GM21786 (cell line): ENCODE measurements around the gene FAM184B.
"Not testable (repeated sequence)": the region's sequence is repeated elsewhere in the genome, so short reads cannot be mapped to it uniquely, and the experiment has no call there.

Source experiments
- ATAC-seq: cut with Tn5 transposase; IDR thresholded peaks from one replicate; pipeline ENCODE4 v1.9.1; 2021; ENCODE audit not compliant: unreplicated experiment

FAM184B gene

DNA sequence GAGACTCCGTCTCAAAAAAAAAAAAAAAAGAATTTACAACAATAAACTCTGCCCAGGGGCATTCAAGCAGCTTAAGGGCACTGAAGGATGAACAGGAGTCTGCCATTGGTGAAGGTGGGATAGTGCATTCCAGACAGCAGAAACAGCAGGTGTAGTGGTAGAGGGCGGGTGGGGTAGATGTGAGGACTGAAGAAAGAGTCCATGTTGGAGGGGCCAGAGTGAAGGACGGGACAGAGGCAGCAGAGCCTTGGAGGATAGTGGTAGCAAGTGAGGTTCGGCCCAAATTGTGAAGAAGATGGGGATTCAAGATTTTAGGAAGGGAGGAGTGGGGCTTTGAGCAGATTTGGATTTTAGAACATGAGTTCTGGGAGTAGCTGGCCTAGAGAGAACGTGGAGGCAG lies 91.3 kb downstream of the FAM184B start:
- ATAC-seq, result no peak

DNA sequence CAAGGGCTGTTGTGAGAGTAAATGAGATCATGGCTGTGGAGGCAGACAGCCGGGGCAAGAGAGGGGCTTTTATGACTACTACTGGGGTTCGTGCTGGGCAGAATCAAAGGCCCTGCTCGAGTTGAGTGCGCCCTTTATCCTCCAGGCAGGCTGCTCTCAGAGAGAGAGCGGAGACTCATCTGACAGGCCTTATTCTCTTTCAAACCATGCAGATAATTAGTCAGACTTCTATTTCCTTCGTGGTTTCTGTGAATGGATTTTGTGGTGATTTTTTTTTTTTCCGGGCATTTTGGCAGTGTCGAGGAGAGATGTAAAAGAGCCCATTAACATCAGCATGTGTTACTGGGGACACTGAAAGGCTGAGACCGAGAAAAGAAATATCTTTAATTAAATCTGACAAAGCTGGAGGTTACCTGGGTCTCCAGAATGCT lies 93.4 kb downstream of the FAM184B start:
- ATAC-seq, result no peak

DNA sequence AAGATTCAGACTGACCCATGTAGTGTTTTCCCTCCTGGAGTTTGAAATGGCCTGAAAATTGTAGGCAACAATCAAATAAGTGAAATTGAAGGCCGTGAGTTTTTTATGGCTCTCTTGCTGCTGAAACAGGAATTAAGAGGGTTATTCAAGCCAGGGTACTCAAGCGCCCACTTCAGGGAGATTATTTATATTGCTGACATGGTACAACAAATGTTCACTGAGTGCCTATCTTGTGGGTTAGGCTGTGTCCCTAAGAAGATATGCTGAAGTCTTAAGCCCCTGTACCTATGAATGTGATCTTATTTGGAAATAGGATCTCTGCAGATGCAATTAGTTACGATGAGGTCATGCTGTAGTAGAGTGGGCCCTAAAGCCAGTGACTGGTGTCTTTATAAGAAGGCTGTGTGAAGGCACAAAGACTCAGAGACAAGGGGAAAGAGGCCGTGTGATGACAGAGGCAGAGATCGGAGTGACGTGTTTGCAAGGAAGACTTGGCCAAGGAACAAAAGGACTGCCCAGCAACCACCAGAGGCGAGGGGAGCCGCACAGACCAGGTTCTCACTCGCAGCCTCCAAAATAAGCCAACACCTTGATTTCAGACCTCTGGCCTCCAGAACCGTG lies 94.1 kb downstream of the FAM184B start:
- ATAC-seq, result no peak

DNA sequence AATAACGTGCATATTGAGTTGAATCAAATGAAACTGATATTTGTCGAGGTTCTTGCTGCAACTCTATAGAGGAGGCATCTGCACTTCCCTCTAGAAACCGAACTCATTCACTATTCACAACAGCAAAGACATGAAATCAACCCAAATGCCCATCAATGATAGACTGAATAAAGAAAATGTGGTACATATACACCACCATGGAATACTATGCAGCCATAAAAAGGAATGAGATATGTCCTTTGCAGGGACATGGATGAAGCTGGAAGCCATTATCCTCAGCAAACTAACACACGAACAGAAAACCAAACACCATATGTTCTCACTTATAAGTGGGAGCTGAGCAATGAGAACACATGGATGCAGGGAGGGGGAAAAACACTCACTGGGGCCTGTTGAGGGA lies 96.8 kb downstream of the FAM184B start:
- ATAC-seq, result not testable (repeated sequence)

DNA sequence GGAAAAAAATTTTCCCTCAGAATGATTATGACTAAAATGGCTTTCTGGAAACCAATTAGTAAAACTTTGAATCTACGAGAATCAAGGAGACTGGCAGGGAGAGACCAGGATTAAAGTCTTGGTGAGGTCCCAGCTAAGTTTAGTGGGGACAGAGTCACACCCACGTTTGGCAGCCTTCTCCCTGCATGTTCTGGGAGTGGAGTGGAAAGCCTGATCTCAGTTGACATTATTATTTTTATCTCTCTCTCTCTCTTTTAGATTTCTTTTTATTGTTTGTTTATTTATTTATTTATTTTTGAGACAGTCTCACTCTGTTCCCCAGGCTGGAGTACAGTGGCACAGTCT lies 99.2 kb downstream of the FAM184B start:
- ATAC-seq, result no peak

DNA sequence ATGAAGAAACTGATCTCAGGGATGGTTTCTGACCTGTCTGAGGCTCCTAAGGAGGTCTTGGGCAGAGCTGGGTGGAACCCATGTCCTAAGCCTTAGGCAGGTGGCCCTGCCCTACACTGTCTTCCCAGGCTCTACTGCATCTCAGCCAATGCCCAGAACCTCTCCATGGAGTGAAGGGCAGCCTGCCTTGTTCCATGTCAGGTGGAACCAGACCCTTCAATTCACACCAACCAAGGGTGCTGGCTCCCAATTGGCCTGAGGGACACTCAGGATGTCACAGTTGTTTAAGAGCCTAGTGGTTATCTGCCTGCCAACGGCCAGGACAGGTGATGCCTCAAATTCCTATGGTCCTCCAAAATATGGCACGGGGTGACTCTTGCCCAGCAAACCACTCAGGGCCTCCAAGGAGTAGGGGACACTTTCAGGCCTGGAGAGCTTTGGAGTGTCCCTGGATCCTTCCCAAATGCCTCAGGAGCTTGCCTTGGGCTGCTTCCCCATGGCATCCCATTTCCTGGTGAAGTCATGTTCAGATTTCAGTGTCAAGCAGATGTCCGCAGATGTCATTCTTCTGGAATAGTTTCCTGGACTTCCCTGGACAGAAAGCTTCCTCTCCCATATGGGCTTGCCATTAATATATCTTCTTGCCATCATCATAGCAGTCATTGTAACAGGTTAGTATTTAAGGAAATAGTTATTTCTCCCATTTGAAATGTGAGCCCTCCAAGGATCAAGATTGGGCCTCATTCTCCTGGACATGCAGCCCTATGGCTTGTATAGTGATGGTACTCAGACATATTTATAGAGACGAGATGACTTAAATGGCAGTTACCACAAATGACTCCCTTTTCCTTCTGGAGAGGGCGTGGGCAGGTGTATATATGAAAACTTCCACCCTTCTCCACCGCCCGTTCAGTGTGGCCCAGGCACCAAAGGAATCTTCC lies 99.9 kb downstream of the FAM184B start:
- no peak for ATAC-seq

DNA sequence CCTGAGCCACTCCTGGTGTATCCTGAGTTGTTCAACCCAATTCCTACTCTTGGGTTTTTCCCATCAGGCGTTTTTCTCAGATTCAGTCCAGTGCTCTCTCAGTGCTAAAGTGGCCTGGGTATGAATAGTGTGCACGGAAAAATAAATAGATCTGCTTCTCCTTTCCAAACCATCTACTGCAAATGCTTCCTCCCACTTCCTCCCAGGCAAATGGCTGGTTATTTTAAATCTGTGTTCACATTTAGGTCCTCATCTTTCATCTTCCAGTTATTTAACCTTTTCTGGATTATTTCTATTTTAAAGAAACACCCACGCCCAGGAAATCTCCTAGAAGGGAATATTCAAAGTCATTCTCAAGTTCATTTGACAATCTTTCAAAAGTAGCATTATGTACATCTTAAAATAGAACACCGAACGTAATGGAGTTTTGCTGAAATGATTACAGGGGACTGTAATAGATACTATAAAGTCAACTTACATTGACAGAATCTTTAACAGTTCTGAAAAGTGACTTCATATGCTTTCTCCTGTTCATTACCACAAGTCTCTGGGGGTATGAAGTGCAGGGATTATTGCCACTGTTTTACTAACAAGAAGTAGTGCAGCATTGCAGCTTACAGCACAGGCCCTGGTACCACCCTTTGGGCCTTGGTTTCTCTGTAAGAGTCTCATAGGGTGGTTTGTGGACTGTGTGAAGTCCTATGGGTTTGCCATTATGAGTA lies 100.7 kb downstream of the FAM184B start:
- no peak for ATAC-seq

DNA sequence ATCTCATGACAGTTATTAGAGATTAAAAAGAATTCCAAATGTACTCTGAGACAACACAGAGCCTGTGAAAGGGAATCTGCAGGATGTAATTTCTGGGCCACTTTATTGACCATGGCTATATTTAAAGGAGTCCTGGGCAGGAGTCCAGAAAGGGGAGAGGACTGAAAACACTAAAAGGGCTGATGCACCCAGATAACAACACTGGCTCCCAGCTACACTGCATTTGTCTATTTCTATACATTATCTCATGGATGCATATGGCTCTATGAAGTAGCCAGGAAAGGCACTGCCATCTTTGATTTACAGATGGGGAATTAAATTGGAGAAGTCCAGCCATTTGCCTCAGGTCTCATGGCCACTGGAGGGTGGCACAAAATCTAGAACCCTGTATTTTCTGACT lies 111.0 kb downstream of the FAM184B start:
- ATAC-seq, result no peak

DNA sequence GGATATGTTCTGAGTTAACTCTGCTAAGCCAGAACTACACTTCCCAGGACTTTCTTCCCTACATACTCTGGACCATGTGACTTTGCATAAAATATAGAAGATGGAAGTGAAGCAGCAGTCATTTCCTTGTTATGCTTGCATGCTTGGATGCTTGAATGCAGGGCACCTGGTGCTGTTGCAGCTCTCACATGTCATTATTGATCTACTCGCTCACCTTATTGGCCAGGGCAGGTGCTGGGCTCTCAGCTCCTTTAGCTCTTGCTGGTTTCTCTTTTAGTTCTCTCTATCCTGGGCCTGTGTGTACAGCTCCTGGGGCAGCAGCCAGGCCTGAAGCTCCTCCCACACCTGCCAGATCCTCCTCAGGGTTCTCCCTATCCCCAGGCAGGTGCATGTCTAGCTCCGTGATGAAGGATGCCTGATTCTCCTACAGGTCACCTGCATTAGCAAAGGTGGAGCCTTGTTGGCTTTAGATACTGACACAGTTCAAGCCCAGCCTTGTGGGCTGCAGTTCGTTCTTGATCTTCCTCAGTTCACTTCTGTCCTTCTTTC lies 113.7 kb downstream of the FAM184B start:
- no peak for ATAC-seq

DNA sequence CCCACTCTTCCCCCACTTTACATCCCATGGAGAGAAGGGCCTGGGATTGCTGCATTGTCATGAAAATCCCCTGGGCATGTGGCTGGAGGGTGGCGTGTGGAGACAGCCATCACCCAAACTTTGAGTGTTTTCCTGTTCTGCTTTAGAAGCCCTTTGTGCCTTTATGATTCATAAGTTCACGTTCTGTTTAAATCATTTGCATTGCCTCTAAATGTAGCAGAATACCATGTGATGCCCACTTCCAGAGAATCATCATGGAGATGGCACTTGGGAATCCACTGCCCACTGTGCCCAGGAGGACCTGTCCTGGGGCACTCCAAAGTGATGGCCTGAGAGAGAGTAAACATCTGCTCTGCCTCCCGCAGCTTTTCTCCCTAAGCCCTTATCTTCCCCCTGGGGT lies 114.2 kb downstream of the FAM184B start:
- ATAC-seq, result no peak

DNA sequence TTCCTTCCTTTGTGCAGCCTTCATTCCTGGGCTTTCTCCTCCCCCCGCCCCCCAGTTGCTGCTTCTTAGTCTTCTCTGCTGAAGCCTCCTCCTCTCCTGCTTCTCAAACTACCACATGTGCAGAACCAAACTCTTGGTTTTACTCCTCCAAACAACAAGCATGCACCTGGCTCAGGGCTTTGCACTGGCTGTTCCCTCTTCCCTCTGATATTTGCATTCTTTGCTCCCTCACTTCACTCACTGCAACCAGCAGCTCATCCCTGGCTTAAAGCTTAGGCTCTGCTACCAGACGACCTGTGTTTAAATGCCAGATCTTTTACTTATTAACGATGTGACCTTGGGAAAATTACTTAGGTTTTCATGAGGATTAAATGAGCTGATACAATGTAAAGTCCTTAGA lies 115.6 kb downstream of the FAM184B start:
- ATAC-seq, result no peak

DNA sequence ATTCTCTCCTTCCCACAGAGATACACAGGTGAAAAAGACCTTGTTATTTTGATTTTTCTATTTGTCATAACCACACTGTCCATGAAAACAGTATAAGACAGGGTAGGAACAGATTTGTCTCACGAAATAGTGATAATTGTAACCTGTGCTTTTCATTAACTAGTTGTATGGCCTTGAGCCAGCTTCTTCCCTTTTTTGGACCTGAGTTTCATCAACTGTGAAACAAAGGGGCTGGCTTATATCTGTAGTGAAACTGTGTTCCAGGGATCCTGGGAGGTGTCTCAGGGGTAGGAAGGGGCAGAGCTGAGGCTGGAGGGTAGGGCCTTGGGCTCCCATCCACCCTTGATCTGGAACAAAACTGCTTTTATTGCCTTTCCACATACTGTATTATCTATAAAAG lies 116.1 kb downstream of the FAM184B start:
- no peak for ATAC-seq

DNA sequence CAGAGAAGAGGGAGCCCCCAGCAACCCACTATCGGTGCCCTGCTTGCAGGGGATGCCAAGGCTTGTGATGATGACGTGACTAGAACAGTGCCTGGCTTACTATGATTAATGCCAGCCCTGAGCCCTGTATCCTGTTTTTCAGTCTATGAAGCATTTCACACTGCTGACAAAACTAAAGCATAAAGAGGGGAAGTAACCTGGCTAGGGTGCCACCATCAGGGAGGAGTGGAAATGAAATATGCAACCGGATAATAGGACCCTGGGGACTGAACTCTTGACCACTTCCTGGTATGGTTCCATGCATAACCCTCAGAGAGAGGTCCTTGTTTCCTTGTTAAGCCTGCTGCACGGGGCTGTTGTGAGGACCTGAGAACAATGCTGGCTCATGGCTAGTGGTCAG lies 116.7 kb downstream of the FAM184B start:
- ATAC-seq, result peak; percentile 95

DNA sequence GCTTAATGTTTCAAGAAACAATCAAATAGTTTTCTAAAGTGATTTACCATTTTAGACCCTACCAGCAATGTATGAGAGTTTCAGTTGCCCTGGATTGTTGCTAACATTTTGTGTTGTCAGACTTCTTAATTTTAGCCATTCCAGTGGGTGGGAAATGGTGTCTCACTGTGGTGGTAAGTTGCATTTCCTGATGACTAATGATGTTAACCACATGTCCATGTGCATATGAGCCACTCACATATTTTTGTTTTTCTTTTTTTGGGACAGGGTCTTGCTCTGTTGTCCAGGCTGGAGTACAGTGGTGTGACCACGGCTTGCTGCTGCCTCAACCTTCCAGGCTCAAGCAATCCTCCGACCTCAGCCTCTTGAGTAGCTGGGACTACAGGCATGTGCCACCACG lies 118.7 kb downstream of the FAM184B start:
- ATAC-seq, result no peak

DNA sequence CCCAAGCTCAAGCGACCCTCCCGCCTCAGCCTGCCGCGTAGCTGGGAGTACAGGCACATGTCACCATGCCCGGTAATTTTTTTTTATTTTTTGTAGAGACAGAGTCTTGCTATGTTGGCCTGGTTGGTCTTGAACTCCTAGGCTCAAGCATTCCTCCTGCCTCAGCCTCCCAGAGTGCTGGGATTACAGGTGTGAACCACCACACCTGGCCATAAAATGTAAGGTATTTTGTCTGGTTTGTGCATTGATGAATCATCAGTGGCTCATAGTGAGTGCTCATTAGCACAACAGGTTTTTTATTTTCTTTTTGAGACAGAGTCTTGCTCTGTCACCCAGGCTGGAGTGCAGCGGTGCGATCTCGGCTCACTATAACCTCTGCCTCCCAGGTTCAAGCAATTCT lies 122.2 kb downstream of the FAM184B start:
- ATAC-seq, result not testable (repeated sequence)

DNA sequence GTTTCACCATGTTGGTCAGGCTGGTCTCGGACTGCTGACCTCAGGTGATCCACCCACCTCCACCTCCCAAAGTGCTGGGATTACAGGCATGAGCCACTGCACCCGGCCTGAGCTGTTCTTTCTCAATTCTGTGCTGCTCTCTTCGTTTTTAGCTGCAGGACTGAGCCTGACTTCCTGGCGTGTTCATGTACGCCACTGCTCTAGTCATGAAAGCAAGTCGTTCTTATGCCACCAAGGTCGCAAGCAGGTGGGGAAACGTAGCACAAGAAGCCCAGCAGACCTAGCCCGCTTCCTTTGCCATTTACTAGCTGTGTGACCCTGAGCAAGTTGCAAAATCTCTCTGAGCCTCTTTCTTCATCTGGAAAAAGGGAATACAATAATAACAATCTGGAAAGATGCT lies 123.6 kb downstream of the FAM184B start:
- ATAC-seq, result no peak

DNA sequence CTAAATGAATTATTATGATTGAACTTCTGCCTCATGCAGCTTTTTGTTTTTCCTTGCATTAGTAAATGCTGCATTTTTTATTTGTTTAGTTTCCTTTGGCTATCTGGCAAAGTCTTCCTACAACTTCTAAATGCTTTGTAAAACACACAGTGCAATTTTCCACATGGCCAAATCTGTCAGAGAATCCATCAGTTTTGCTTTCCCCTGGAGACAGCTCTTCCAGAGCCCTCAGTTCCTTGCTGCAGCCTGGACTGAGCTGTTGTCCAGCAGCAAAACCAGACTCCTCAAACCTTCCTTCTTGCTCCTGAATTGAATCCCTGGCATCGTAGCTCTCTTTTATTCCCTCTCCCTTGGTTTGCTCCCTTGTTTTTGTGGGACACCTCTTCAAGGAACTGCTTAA lies 124.3 kb downstream of the FAM184B start:
- no peak for ATAC-seq

DNA sequence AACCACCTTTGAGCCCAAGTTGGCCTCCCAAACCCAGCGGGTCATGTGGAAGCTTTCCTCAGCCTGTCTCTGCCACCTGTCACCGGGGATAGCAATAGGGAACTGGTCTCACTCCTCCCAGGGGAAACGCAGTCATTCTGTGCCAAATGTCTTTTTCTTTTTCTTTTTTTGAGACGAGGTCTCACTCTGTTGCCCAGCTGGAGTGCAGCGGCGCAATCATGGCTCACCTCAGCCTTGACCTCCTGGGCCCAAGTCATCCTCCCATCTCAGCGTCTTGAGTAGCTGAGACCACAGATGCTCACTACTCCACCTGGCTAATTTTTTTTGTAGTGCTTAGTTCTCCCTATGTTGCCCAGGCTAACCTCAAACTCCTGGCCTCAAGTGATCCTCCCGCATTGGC lies 126.7 kb downstream of the FAM184B start:
- no peak for ATAC-seq

DNA sequence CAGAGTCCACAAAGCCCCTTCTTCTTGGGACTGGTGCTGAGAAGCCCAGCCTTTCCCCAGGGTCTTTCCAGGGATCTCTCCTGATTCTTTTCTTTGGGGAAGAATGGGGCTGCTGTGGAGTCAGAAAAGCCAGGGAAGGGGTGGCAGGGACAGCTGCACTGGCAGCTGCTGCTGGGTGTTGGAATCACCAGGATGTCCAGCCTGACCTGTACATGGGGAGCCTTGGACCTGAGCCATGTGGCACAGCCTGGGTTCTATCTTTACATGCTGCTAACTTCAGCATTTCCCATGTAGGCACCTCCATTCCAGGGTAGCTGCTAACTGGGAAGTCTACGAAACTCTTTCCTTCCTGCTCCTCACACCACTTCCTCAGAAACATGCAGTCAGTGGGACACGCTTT lies 131.0 kb downstream of the FAM184B start:
- no peak for ATAC-seq

DNA sequence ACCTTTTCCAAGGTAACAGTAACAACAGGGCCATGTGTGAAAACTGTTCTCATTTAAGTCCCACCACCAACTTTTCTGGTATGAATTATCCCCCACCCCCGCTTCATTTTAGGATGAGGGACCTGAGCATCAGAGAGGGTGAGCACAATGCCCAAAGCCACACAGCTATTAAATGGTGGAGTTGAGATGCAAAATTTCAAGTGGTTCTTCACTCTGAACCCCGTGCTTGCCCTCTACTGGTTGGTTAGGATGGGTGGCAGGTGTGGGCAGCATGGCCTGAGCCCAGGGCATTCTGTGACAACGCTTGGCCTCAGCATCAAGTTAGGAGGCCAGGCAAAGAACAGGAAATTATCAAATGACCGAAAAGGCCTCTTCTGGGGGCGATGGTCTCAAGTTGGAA lies 133.5 kb downstream of the FAM184B start:
- no peak for ATAC-seq

DNA sequence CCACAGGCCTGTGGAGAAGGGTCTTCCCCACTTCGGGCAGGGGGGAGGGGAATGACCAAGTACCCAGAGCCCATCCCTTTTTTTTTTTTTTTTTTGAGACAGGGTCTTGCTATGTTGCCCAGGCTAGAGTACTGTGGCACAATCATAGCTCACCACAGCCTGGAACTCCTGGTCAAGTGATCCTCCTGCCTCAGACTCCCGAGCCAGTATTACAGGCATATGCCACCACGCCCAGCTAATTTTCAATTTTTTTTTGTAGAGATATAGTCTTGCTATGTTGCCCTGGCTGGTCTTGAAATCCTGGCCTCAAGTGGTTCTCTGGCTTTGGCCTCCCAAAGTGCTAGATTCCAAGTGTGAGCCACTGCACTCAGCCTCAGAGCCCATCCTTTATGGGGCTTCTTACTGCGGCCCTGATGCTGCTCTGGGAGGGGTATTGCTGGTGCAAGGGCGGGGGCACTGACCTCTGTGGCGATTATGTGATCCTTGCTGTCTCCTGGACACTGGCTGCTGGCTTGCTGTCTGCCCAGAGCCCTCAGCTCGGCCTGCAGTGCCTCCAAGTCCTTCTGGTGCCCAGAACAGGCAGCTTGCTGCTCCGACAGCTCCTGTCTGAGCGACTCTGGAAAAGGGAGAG lies 134.1 kb downstream of the FAM184B start:
- ATAC-seq, result no peak
